HG03103 (cell line): ENCODE data around the gene TBC1D12.
"Not testable (repeated sequence)": the region's sequence is repeated elsewhere in the genome, so short reads cannot be mapped to it uniquely, and the experiment has no call there.

Source experiments
- ATAC-seq: cut with Tn5 transposase; IDR thresholded peaks from one replicate; pipeline ENCODE4 v1.9.1; 2021; ENCODE audit warnings: low read depth; ENCODE audit not compliant: unreplicated experiment

TBC1D12 gene

GRCh38 chr10:94533027-94533426, 130.7 kb downstream of the TBC1D12 start:
- no peak for ATAC-seq

GRCh38 chr10:94542282-94542681, 139.9 kb downstream of the TBC1D12 start:
- not testable (repeated sequence) for ATAC-seq

GRCh38 chr10:94545391-94546048, 143.2 kb downstream of the TBC1D12 start, which contains the start of gene HELLS:
Gene HELLS (plus strand): TSS chr10:94545788. CDS start chr10:94545922, 134 bp downstream.
- ATAC-seq, result peak; percentile 67

- ATAC-seq, result no peak
These were observed 143.9 kb downstream of the TBC1D12 start for GRCh38 chr10:94546049-94546900.

- ATAC-seq, result no peak
These were observed 144.5 kb downstream of the TBC1D12 start for GRCh38 chr10:94546901-94547185.

- ATAC-seq, result no peak
These were observed 146.9 kb downstream of the TBC1D12 start for GRCh38 chr10:94549221-94549620.

GRCh38 chr10:94567714-94568307, 165.5 kb downstream of the TBC1D12 start:
- ATAC-seq, result not testable (repeated sequence)

GRCh38 chr10:94571081-94571480, 168.7 kb downstream of the TBC1D12 start:
- ATAC-seq, result no peak

GRCh38 chr10:94571528-94571927, 169.2 kb downstream of the TBC1D12 start:
- ATAC-seq, result no peak

GRCh38 chr10:94578790-94579189, 176.4 kb downstream of the TBC1D12 start:
- ATAC-seq, result no peak

GRCh38 chr10:94583124-94583523, 180.8 kb downstream of the TBC1D12 start:
- no peak for ATAC-seq
